HG03103 (cell line): ENCODE measurements around the gene ATXN7L3.
A peak's percentile ranks its signal among the peaks of the same experiment; 100 is the strongest.

ENCODE experiments used
- ATAC-seq: cut with Tn5 transposase; IDR thresholded peaks from one replicate; pipeline ENCODE4 v1.9.1; 2021; ENCODE audit warnings: low read depth; ENCODE audit not compliant: unreplicated experiment

The ATXN7L3 gene

GRCh38 chr17:44203731-44204440 lies 4.2 kb upstream of the ATXN7L3 start:
- no peak for ATAC-seq

GRCh38 chr17:44202756-44203155 lies 3.1 kb upstream of the ATXN7L3 start:
- no peak for ATAC-seq

- no peak for ATAC-seq
Measured at GRCh38 chr17:44200478-44201155, 933 bp upstream of the ATXN7L3 start.

- ATAC-seq = peak; percentile 12
Measured at GRCh38 chr17:44198721-44199552, 747 bp downstream of the ATXN7L3 start.

- ATAC-seq = no peak
Measured at GRCh38 chr17:44197980-44198720, 1.5 kb downstream of the ATXN7L3 start.

GRCh38 chr17:44197107-44197506 lies 2.6 kb downstream of the ATXN7L3 start:
- no peak for ATAC-seq

- ATAC-seq = no peak
Measured at GRCh38 chr17:44193326-44194084, 6.2 kb downstream of the ATXN7L3 start.

GRCh38 chr17:44192750-44193149 lies 6.9 kb downstream of the ATXN7L3 start:
- no peak for ATAC-seq

GRCh38 chr17:44191941-44192496 lies 7.7 kb downstream of the ATXN7L3 start:
- ATAC-seq = no peak

- no peak for ATAC-seq
Measured at GRCh38 chr17:44191369-44191768, 8.3 kb downstream of the ATXN7L3 start.

GRCh38 chr17:44190481-44190880 lies 9.2 kb downstream of the ATXN7L3 start:
- no peak for ATAC-seq

GRCh38 chr17:44188576-44189403 lies 10.9 kb downstream of the ATXN7L3 start:
- no peak for ATAC-seq

- peak; percentile 30 for ATAC-seq
Measured at GRCh38 chr17:44187131-44187899, 12.4 kb downstream of the ATXN7L3 start.

- ATAC-seq = peak; percentile 71
Measured at GRCh38 chr17:44186307-44187130, 13.2 kb downstream of the ATXN7L3 start, which contains the start of gene TMUB2. Gene TMUB2, plus strand, starts transcription at chr17:44186972. Its CDS starts 737 bp downstream, at chr17:44187709.

- ATAC-seq = no peak
Measured at GRCh38 chr17:44184212-44184810, 15.4 kb downstream of the ATXN7L3 start.

GRCh38 chr17:44183024-44183423 lies 16.7 kb downstream of the ATXN7L3 start:
- no peak for ATAC-seq

- no peak for ATAC-seq
Measured at GRCh38 chr17:44178133-44178532, 21.6 kb downstream of the ATXN7L3 start.
